Measurements from ENCODE around the gene CNOT10.
"Not testable (repeated sequence)": the region's sequence is repeated elsewhere in the genome, so short reads cannot be mapped to it uniquely, and the experiment has no call there.

The CNOT10 gene

GRCh38 chr3:32759342-32759741 is 74.4 kb downstream of the CNOT10 start:
- no peak for DNase-seq (ENCODE audit: low read depth in 2 of 2)

DNA sequence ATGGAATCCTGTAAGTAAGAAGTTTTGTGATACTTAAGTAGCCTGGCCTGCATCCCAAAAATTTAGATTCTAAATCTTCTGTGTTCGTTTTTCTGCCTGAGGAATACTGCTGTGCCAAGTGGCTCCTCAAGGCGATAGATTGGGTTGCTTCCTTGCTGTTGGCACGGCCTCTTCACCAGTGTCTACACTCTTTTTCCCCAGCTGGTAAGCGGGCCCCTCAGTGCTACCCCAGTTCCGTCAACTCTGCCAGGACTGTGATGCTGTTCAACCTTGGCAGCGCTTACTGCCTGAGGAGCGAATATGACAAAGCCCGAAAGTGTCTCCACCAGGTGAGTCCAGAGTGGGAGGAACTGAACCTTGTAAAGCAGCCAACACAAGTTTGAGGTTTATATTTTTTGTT is 79.5 kb downstream of the CNOT10 start:
- DNase-seq (ENCODE audit: low read depth in 2 of 2), result no peak

DNA sequence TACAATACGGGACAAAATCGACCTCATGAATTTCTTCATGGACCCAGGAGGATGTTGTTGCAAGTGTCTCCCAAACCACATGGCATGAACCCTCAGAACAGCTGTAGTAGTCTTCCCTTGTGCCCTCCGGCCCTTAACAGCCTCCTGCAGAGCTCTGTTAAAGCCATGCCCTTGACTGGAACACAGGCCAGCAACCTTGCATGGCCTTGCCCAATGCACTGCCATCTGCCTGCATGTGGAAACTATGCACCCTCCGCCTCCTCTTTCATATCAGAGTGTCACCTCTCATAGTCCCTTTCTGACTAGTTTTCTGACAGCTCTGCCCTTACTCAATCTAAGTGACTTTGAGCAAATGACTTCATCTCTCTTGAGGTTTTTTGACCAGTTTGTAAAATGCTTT is 93.4 kb downstream of the CNOT10 start:
- DNase-seq (ENCODE audit: low read depth in 2 of 2), result no peak

GRCh38 chr3:32780071-32780734 is 95.2 kb downstream of the CNOT10 start:
- no peak for DNase-seq (ENCODE audit: low read depth in 2 of 2)

- no peak for DNase-seq (ENCODE audit: low read depth in 2 of 2)
Measured at GRCh38 chr3:32780735-32781210, 95.8 kb downstream of the CNOT10 start.

DNA sequence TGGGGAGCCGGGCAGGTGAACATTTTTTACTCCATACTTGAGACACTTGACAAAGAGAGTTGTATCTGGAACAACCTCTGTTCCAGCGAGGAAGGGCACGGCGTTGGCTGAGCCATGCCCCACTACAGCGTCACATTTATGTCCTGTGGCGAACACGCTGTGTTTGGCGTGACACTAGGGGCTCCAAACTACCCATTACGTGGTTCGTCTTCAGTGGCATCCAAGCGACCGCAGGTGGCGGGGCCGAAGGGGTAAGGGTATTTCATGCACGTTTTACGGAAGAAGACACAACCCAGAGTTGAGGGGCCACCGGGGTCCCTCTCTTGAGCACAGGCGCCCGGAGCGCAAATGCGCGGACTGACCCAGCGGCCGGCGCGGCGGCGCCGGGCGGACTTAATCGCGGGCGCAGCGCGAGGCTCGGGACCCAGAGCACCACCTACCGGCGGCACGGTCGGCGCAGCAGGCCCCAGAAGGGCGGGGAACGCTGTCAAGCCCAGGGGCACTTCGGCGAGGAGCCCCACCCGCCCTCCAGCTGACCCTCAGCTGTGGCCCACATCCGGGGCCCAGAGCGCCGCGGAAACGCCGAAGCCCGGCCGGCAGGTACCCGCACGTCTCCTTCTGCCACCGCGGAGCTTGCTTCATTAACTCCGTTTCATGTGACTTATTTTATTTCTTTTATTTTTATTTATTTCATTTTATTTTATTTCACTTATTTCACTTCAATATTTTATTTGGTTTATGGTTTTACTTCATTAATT is 96.4 kb downstream of the CNOT10 start:
- DNase-seq (ENCODE audit: low read depth in 2 of 2), result peak; percentile 14 to 35

- not testable (repeated sequence) for DNase-seq (ENCODE audit: low read depth in 2 of 2)
Measured at GRCh38 chr3:32781969-32782270, 96.9 kb downstream of the CNOT10 start.

GRCh38 chr3:32782407-32782806 is 97.4 kb downstream of the CNOT10 start:
- no peak for DNase-seq (ENCODE audit: low read depth in 2 of 2)

DNA sequence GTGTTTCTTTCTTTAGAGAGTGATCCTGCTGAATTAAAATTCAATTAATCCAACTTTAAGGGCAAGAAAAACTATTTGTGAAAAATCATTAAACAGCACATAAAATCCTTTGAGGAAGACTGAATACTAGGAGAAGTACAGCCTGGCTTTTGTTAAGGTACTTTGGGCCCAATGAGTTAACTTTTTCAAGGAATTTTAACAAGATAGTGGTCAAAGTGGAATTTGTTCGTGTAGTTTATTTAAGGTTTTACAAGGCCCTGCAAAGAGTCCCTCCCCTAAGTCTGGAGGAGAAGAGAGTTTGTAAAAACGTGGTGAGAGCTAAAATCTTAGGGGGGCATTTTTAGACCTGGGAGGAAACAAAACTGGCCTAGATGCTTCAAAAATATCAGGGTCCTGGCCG is 106.8 kb downstream of the CNOT10 start:
- no peak for DNase-seq (ENCODE audit: low read depth in 2 of 2)

DNA sequence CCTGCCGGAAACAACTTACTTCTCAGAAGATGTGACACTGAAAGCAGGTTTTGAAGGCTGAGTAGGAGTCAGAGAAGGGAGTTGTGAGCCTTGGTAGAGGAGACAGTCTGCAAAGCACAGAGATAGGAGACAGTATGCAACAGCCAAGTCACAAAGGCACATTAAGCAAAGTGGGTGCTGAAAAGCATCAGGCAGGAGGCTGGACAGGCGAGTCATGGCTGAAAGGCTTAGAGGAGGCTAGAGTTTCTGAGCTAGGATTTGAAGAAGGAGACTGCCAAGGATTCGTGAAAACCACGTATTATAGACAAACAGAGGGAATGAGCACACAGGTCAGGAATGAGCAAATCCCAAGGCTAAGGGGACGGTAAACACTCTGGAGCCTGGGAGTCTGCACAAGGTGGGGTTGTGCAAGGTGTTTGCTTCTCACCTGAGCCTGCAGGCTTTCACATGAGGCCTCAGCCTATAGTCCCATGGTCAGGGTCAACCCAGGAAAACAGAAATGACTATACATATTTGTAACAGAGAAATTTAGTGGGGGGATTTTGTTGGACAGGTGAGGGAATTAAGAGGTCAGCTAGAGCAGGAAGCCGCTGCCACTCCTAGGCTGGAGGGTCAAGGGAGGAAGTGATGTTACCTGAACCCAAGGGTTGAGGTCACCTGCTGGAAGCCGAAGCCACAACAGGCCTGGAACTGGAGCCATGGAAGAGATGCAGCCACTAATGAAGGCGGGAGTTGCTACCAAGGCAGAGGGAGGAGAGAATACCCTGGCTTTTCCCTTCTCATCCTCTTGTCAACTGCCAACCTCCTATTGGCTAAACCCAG is 109.7 kb downstream of the CNOT10 start:
- DNase-seq (ENCODE audit: low read depth in 2 of 2), result no peak

DNA sequence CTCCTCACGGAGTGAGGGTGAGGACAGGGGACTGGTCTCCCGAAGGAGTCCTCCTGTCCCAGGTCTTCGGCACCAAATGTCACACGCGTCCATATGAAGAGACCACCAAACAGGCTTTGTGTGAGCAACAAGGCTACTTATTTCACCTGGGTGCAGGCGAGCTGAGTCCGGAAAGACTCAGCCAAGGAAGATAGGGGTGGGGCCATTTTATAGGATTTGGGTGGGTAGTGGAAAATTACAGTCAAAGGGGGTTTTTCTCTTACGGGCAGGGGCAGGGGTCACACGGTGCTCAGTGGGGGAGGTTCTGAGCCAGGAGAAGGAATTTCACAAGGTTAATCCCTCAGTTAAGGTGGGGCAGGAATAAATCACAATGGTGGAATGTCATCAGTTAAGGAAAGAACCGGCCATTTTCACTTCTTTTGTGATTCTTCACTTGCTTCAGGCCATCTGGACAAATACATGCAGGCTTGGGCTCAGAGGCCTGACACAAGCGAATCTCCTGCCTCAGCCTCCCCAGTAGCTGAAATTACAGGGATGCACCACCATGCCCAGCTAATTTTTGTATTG is 111.5 kb downstream of the CNOT10 start:
- not testable (repeated sequence) for DNase-seq (ENCODE audit: low read depth in 2 of 2)

- DNase-seq (ENCODE audit: low read depth in 2 of 2), result no peak
Measured at GRCh38 chr3:32797776-32798175, 112.8 kb downstream of the CNOT10 start.

- not testable (repeated sequence) for DNase-seq (ENCODE audit: low read depth in 2 of 2)
Measured at GRCh38 chr3:32801440-32801839, 116.5 kb downstream of the CNOT10 start.

- DNase-seq (ENCODE audit: low read depth in 2 of 2), result no peak
Measured at GRCh38 chr3:32813180-32813579, 128.2 kb downstream of the CNOT10 start.

- DNase-seq (ENCODE audit: low read depth in 2 of 2), result no peak
Measured at GRCh38 chr3:32814361-32814760, 129.4 kb downstream of the CNOT10 start.

DNA sequence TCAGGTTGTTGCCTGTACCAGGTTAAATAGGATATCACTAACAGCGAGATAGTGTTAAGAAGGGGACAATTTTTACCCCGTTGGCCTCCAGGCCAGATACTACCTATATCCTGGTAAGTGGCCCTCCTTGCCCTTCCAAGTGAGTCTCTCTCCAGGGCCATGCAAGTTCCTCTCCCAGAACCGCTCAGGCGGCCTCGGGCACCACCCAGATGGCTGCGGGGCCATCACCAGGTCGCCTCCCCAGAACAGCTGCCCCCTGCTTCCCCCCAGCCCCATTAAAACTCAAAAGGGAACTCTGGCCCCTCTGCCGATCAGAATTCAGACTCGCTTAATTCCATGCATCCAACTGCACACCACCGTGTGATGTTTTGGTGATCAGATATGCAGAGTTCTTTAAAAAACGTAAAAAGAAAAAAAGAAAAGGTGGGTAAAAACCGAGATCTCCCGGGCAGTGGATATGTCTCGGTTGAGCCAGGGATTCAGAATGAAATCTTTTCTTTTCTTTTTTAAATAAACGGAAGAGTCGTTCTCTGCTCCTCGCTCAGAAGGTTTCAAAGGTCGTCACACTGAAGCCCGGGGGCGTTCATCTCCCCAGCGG is 131.0 kb downstream of the CNOT10 start:
- DNase-seq (ENCODE audit: low read depth in 2 of 2), result no peak

GRCh38 chr3:32816439-32817256 is 131.7 kb downstream of the CNOT10 start:
- DNase-seq (ENCODE audit: low read depth in 2 of 2), result no peak

DNA sequence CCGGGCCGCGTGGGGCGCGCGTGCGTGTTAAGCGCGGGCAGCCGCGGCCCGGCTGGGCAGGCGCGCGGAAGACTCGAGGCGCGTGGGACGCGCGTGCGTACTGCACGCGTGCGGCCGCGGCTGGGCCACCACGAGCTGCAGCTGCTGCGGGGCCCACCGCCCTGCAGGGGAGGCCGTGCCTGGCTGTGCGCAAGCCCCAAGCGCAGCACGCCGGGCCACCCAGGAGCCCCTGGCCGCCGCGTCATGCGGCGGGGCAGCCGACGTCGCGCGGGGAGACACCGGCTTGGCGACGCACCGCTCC is 132.2 kb downstream of the CNOT10 start:
- DNase-seq (ENCODE audit: low read depth in 2 of 2), result no peak

DNA sequence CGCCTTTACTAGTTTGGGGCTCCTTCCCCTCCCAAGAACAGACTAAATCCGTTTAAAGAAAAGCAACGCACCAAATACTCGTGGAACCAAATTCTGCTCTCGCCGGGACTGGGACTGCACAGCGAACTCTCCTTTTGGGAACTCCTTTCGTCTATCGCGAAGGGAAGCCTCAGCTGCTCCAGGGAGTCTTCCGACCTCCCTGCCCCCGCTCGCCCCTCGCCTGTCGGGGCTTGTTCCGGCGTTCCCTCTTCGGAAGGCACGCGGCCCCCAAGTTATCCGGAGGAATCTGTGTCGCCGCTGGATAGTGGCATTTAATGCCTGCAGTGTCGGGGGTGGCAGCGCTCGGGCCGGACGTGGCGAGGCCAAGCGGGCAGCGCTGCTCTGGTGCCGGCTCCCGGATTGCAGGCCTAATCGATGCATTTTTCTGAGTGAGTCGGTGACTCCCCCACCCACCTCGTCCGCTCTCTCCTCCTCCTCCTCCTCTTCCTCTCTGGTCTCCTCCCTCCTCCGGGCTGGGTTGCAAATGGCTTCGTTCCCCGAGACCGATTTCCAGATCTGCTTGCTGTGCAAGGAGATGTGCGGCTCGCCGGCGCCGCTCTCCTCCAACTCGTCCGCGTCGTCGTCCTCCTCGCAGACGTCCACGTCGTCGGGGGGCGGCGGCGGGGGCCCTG is 132.7 kb downstream of the CNOT10 start, which contains the start of gene TRIM71:
Gene TRIM71, plus strand, starts transcription at position 440 of the 671 bp plus-strand sequence. Its CDS starts 84 bp downstream, at position 524.
- DNase-seq (ENCODE audit: low read depth in 2 of 2), result no peak

DNA sequence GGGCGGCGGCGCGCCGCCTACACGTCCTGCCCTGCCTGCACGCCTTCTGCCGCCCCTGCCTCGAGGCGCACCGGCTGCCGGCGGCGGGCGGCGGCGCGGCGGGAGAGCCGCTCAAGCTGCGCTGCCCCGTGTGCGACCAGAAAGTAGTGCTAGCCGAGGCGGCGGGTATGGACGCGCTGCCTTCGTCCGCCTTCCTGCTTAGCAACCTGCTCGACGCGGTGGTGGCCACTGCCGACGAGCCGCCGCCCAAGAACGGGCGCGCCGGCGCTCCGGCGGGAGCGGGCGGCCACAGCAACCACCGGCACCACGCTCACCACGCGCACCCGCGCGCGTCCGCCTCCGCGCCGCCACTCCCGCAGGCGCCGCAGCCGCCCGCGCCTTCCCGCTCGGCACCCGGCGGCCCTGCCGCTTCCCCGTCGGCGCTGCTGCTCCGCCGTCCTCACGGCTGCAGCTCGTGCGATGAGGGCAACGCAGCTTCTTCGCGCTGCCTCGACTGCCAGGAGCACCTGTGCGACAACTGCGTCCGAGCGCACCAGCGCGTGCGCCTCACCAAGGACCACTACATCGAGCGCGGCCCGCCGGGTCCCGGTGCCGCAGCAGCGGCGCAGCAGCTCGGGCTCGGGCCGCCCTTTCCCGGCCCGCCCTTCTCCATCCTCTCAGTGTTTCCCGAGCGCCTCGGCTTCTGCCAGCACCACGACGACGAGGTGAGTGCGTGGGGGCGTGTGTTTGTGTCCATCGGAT is 133.4 kb downstream of the CNOT10 start:
- DNase-seq (ENCODE audit: low read depth in 2 of 2), result no peak
